GM12875 (cell line): Measurements from ENCODE around the gene STAMBPL1.

ENCODE experiments used
- H3K4me3 ChIP-seq: one replicate; pipeline ENCODE4 v1.5.1; 2011; ENCODE audit warnings: low read depth, low read length, control low read depth
- CTCF ChIP-seq: IDR thresholded peaks from 2 replicates; pipeline ENCODE4 v1.5.1; 2011; ENCODE audit warnings: low read depth, mild to moderate bottlenecking, control low read depth, inconsistent platforms, low read length, moderate library complexity, borderline replicate concordance; ENCODE audit not compliant: insufficient read depth

The STAMBPL1 gene

GRCh38 chr10:88918191-88918905 is 38.3 kb downstream of the STAMBPL1 start:
- TF ChIP-seq CTCF, result no peak
- H3K4me3 ChIP-seq, result no peak overlapping the region

- H3K4me3 ChIP-seq, result no peak overlapping the region
- no peak for TF ChIP-seq CTCF
Observed at GRCh38 chr10:88919041-88919440, 39.0 kb downstream of the STAMBPL1 start.

GRCh38 chr10:88920198-88920597 is 40.2 kb downstream of the STAMBPL1 start:
- H3K4me3 ChIP-seq, result no peak overlapping the region
- no peak for TF ChIP-seq CTCF

- no peak overlapping the region for H3K4me3 ChIP-seq
- no peak for TF ChIP-seq CTCF
Observed at GRCh38 chr10:88920986-88921593, 41.0 kb downstream of the STAMBPL1 start.

GRCh38 chr10:88922041-88922440 is 42.0 kb downstream of the STAMBPL1 start:
- H3K4me3 ChIP-seq, result no peak overlapping the region
- TF ChIP-seq CTCF, result no peak

GRCh38 chr10:88923520-88923919 is 43.5 kb downstream of the STAMBPL1 start:
- no peak for TF ChIP-seq CTCF

More at GRCh38 chr10:88923520-88923919, 43.5 kb downstream of the STAMBPL1 start:
- no peak overlapping the region for H3K4me3 ChIP-seq
